SKM-1 treated with dmso at 0.1 percent for 144 hours (cell line): ENCODE results near the gene UPK1B.
"Not testable (repeated sequence)": the region's sequence is repeated elsewhere in the genome, so short reads cannot be mapped to it uniquely, and the experiment has no call there.

Source experiments
- DNase-seq: peaks from one replicate; lab custom pipeline; 2025; ENCODE audit not compliant: unreplicated experiment; lab: John Stamatoyannopoulos, UW

Gene UPK1B

DNA sequence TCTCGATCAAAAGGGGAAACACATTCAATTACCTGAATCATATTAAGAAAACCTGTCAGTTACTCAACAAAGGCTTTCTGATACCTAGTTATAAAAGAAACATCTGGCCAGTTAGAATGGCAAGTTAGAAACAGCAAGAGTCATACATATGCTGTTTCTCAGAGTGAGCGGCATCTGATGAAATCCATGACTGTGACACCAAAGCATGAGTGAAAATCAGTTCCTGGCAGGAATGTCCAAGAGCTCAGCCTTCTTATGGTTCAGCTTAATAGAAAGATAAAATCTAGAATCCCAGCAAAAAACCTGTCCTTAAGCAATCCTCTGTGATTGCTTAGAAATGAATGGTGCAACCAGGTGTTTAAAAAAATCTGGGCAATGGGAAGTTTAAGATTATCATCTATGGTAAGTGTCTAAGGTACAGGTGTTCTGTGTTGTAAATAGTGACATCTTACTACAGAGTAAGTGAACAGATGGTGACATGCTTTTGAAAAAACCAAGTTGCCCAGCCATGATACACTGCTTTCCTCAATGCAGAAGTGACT lies 48.5 kb downstream of the UPK1B start:
- DNase-seq, result no peak

DNA sequence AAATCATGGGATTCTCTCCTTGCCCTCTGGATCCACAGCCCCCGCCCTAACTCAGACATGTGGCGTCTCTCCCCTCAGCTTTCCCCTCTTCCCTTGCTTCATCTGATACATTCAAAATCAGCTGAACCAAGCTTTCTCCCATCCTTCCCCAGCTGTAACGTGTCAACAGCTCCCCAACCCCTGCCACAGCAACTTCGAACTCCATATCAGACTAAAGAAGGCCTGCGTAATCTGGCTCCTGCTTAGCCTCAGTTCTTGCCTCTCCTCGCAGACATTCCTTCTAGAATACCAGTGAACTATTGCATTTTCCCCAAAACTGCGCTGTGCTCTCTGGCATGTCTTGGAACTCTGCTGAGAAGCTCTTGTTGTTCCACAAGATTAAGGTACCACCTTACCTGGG lies 49.0 kb downstream of the UPK1B start:
- DNase-seq, result no peak

DNA sequence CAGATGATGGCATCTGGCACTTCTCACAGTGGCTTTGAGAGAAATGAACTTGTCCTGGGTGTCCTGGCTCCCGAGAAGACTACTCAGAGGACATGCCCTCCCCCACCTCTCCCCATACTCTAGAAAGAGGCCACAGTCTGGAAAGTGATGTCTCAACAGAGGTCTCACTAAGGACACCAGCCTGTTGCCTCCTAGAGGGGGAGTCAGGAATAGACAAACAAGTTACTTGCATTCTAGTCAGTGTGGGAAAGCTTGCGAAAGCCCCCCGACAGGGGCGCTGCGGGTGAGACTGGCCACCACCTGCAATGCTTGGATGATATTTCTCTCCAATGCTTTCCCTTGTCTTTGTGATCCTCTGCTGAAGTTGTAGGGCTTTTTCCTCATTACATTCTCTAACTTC lies 50.1 kb downstream of the UPK1B start:
- DNase-seq, result peak; percentile 12

DNA sequence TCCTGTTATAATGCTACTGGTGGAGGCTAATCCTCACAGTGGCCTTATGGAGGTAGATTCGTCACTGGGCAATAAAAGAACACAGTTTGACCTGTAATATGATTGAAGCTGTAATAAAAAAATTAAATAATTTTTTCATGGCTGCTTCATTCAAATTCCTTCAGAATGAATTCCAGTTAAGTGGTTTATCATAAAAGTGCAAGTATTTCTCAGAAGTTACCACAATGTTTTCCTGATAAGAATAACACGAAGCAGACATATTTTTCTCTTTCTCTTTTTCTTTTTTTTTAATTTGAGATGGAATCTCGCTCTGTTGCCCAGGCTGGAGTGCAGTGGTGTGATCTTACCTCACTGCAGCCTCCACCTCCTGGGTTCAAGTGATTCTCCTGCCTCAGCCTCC lies 51.7 kb downstream of the UPK1B start:
- DNase-seq, result no peak

DNA sequence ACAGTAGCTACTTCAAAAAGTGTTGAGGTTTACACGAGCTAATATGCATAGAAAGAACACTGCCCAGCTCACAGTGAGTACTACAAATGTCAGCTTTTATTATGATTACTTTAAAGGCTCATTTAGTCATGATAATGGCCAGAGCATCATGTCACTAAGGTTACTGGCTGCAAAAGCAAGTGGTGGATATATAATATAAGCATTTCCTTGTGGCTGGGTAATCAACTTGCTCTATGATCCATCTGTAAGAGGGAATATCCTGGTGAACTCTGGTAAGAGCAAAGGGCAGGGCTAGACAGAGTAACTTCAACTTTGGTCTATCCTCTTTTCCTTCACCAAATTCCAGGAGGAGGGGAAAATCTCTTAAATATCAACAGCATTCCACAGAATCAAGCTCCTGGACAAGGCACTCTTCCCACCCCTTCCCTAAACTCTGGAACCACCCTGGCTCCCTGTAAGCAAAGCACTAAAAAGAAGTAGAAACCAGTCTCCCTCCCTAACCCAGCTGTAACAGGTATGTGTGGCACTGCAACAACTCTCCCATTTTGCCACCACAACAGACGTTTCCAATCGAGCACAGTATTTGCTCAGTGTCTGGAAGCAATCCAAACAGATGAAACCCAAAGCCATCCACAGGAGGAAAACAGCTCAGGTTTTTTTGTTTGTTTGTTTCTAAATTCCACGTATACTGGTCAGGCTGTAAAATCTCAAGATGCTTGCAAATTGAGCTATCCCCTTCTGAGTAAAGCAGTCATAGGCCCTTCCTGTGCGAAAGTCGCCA lies 53.9 kb downstream of the UPK1B start:
- no peak for DNase-seq

DNA sequence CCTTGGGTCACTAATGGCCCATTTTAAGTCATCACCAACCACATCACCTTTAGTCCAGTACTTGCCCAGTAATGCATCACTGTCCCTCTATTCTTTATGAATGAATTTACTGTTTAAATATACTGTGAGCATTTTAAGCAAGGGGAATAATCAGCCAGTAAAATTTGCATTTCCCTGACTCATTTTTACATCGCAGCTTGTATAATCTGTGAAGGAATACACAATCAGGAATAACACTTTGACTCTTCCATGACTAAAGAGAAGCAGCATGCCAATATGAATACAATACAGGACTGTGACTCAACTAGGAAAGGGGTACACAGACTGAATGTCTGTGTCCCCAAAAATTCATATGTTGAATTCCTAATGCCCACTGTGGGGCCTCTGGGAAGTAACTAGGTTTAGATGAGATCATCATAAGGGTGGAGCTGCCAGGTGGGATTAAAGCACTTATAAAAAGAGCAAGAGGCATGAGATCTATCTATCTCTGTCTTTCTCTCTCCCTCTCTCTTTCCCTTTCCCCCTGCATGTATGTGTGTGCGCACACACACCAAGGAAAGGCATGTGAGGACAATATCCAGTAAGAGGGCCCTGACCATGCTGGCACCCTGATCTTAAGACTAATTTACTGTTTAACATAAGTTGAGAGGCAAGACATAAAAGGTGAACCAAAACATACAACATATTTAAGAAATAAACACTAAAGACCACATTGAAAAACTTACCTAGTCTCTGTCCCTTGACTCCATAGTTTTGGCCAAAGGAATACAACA lies 55.2 kb downstream of the UPK1B start:
- no peak for DNase-seq

DNA sequence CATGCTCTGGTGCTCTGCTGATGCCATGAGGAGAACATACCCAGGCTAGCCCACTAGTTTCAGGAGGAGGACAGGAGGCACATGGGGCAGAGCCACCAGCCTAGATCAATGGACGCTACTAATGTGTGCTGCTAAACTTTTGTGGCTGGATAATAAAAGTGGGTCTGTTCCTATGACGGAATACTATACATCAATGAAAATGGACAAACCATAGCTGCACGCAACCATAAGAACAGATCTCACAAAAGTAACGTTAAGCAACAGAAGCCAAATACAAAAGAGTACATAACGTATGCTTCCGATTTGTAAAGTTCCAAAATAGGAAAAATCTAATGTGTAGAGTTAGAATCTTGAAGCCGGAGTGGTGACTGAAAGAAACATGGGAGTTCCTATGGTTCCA lies 55.8 kb downstream of the UPK1B start:
- no peak for DNase-seq

DNA sequence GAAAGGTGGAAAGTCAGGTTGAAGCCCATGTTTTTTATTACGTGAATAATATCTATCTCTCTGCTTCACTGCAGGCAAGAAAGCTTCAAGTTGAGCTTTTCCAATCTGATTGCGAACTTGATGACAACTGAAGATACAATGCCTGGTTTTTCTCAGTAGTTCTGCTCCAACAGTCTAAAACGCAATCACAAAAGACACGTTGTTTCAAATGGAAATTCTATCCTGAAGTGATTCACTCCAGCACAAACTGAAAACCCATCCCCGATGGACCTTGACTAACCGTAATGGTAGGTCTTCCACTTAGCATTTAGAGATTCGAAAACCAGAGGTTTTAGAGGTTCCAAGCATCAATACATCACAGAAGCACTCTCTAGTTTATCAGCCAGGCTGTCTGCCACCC lies 56.7 kb downstream of the UPK1B start:
- DNase-seq, result no peak

DNA sequence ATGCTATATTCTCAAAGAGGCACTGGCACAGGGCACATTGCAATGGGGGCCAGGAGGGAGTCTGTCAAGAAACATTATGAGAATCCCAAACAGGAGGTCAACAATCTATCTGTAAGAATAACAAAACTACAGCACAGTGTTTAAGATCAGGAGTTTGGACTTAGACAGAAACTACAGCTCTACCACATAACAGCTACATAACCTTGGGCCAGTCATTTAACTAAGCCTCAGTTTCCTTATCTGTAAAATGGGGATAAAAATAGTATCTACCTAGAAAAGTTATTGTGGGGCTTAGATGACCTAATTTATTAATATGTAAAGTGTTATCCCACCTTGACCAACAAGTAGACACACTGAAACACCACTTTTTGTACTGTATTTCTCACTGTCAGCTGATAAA lies 57.3 kb downstream of the UPK1B start:
- no peak for DNase-seq

DNA sequence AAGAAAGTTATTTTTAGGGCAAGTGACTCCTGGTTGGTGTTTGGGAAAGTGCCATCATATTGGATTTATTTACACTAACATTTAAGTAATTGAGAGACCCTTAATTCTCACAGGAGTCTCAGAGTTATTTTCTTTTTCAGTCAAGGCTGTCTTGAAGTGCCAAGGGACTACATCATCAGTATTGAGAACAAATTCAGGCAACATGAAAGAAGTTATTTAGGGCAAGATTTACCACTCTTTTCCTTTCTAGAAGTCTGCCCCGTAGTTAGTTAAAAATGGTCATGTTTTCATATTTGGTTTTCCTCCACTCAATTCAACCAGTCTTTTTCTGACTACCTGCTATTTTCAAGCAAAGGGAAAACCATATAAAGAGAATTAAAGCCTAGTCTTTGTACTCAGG lies 61.2 kb downstream of the UPK1B start:
- DNase-seq, result no peak

DNA sequence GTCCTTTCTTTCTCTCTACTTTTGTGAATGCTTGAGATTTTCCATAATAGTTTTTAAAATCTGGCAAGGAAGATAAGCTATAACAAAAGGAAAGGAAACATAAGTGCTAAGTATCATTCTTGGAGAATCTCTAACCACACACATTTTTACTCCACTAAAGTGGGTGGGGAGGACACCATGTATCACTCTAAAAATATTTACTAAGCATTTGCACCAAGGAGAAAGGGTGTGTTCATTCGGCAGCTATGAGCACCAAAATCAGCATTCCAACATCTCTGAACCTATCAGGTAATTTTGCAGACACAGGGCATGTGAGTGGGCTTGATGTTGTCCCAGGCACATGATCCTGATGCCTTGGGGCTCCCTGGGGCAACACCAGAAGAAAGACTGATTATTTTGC lies 61.8 kb downstream of the UPK1B start:
- no peak for DNase-seq

DNA sequence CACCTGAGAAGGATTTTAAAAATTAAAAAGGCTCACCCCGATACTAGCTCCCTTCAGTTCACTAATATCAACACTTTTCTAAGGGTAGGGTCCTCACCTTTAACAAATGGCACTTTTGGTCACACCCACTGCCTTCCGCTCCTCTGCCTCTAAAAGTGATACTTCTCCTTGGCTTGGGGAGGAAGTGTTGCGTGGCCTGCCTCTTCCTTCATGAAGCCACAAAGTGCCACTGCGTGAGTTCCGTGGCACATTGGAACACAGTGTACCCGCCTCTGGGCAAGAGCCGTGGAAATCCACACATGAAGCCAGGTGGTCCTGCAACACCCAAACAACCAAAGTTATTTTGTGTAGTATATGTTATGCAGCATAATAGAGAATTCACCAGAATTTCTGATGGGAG lies 63.4 kb downstream of the UPK1B start:
- no peak for DNase-seq

DNA sequence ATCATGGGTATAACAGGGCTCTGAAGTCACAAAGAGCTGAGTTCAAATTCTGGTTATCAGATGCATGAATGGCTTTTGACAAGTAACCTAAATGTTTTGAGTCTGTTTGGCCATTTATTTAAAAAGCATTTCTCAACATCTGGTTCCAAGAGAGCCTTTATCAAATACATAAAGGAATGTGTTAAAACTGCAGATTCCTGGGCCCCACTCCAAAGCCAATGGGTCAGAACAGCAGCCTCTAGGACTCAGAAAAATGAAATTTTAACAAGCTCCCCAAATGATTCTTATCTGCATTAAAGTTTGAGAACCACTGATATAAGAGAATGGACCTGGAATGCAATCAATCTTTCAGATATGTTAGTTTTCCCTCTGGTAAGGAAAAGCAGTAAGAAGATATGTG lies 63.9 kb downstream of the UPK1B start:
- no peak for DNase-seq

DNA sequence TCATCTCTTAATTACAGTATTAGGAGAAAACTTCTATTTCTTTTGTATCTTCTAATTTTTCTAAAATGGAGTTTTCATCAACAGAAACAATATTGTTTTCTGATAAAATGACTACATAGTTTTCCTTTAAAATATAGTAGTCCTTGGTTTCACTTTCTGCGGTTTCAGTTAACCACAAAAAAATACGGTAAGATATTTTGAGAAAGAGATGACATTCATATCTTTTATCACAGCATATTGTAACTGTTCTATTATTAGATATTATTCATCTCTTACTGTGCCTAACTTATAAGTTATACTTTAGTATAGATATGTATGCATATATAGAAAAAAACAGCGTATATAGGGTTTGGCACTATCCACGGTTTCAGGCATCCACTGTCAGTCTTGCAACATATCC lies 65.0 kb downstream of the UPK1B start:
- no peak for DNase-seq

DNA sequence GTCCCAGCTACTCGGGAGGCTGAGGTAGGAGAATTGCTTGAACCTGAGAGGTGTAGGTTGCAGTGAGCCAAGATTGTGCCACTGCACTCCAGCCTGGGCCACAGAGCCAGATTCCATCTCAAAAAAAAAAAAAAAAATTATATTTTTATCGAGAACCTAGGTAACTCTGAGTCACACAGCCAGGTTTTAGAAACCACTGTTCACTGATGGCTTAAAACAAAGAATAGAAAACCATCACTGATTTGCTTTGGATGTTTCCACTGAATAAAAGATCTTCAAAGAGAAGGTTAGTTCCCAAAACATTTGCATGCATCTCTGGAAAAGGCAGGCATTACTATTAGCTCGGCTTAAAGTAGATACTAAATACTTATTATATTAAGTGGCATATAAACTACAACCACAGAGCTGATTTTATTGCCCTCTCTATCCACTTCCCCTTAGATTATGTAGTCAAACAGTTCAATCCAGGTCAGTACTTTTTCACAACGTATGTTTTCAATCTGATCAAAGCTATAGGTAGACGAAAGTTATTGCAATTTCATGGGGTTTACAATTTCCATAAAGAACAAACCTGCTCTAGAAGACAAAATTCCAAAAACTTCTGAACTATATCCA lies 65.9 kb downstream of the UPK1B start:
- DNase-seq, result no peak

DNA sequence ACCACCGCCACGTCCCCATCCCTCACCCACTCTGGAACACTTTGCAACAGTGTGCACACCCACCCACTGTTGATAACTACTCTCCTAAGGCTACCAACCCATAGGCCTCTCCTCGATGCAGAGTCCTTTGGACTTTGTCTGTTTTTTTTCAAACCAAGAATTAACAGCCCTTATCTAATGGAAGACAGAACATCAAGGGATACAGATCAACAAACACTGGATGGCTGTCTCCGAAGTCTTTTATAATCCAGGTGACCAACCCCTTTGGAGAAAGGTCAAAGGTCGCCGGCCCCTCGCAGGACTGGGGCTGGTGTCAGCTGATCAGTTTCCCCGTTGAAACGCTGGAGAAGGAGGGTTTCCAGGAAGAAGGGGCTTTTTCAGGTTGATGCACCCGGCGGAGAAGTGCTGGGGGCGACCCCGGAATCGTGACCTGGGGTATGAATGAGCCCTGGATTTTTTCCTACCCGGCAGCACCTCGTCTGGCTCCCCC lies 66.7 kb downstream of the UPK1B start:
- peak; percentile 36 for DNase-seq

DNA sequence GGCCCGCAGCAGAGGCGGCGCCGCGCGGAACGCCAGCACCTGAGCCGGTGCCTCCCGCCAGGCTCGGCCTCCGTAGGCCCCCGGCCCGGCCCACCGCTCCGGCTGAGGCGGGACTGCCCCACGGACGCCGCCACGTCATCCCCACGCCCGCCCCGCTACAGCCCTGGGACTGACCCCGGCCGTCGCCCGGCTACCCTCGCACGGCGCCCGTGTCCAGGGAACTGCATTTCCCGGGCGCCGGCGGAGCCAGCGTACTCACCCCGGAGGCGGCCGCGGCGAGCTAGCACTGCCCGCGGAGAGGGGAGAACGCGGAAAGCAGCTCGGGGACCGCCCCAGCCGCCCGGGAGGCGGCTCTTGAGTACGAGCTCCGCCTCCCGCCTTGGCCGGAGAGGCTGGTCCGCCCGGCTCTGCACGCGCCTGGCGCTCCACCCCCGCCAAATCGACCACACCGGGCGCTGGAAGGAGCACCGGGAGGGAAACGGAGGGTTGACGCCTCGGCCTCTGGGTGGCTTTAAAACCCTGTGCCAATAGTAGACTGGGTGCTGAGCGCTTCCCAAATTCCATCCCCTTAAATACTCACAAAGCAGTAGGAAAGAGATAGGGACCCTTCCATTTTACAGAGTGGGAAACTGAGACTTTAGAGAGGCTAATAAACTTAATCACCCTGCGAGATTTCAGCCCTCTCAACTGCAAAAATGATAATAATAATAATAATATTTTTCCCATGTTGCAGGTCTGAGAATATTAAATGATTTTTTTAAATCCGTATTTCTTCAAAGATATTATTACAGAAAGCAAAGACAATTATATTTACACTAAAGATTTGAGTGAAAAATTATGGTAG lies 67.4 kb downstream of the UPK1B start, which contains the start of gene B4GALT4:
Gene B4GALT4 (minus strand): TSS at position 288 of the 844 bp plus-strand sequence. CDS start 10,779 bp downstream, outside the sequence.
- peak; percentile 72 for DNase-seq

DNA sequence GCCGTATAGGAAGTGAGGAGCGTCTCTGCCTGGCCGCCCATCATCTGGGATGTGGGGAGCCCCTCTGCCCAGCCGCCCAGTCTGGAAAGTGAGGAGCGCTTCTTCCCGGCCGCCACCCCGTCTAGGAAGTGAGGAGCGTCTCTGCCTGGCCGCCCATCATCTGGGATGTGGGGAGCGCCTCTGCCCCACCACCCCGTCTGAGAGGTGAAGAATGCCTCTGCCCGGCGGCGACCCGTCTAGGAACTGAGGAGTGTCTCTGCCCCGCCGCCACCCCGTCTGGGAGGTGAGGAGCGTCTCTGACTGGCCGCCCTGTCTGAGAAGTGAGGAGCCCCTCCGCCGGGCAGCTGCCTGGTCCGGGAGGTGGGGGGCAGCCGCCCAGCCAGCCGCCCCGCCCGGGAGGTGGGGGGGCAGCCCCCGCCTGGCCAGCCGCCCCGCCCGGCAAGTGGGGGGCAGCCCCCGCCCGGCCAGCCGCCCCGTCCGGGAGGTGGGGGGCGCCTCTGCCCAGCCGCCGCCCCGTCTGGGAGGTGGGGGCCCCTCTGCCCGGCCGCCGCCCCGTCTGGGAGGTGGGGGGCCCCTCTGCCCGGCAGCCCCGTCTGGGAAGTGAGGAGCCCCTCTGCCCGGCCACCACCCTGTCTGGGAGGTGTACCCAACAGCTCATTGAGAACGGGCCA lies 69.1 kb downstream of the UPK1B start:
- not testable (repeated sequence) for DNase-seq

DNA sequence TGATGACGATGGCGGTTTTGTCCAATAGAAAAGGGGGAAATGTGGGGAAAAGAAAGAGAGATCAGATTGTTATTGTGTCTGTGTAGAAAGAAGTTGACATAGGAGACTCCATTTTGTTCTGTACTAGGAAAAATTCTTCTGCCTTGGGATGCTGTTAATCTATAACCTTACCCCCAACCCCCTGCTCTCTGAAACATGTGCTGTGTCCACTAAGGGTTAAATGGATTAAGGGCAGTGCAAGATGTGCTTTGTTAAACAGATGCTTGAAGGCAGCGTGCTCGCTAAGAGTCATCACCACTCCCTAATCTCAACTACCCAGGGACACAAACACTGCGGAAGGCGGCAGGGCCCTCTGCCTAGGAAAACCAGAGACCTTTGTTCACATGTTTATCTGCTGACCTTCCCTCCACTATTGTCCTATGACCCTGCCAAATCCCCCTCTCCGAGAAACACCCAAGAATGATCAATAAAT lies 69.7 kb downstream of the UPK1B start:
- not testable (repeated sequence) for DNase-seq

DNA sequence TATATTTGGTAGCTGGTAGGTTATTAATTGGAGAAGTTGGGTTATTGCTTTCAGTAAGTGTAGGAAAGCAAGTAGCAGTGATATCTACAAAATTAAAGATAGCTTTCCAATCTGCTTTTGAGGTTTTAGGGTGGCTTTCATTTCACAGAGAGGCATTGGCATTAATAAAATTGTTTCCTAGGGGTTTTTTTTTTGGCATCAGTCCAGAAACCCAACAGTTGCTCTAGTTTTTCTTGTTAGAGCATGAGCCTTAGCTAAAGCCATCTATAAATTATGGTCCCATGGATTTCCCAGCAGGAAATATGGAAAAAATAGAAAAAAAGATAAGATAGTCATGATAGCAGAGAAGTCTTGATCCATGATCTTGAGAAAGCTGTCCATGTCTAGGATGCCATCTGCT lies 70.3 kb downstream of the UPK1B start:
- no peak for DNase-seq
